AG08396 (cell line): Measurements from ENCODE around the gene SPOP.
"Not testable (repeated sequence)": the region's sequence is repeated elsewhere in the genome, so short reads cannot be mapped to it uniquely, and the experiment has no call there.

Experiments used
- DNase-seq: peaks from one replicate; pipeline ENCODE4 v3.0.0; 2012; ENCODE audit warnings: low spot score, mixed read lengths

SPOP gene

GRCh38 chr17:49550764-49551163 lies 127.1 kb downstream of the SPOP start:
- DNase-seq: not testable (repeated sequence)

- peak; percentile 7 for DNase-seq
These were observed 127.9 kb downstream of the SPOP start for GRCh38 chr17:49549691-49550678.

GRCh38 chr17:49549311-49549605 lies 128.6 kb downstream of the SPOP start:
- no peak for DNase-seq
